ENCODE results near the gene LGALS1.
"Not testable (repeated sequence)": the region's sequence is repeated elsewhere in the genome, so short reads cannot be mapped to it uniquely, and the experiment has no call there.

LGALS1 gene

GRCh38 chr22:37717235-37717634 is 41.8 kb downstream of the LGALS1 start:
- not testable (repeated sequence) for DNase-seq (ENCODE audit: low read depth in 2 of 3, low spot score in 1 of 3)

- not testable (repeated sequence) for DNase-seq (ENCODE audit: low read depth in 2 of 3, low spot score in 1 of 3)
Measured at GRCh38 chr22:37717746-37718305, 42.4 kb downstream of the LGALS1 start.

GRCh38 chr22:37725551-37726240 is 50.3 kb downstream of the LGALS1 start:
- DNase-seq (ENCODE audit: low read depth in 2 of 3, low spot score in 1 of 3): no peak

- DNase-seq (ENCODE audit: low read depth in 2 of 3, low spot score in 1 of 3): no peak
Measured at GRCh38 chr22:37726241-37726887, 50.9 kb downstream of the LGALS1 start.

- DNase-seq (ENCODE audit: low read depth in 2 of 3, low spot score in 1 of 3): no peak
Measured at GRCh38 chr22:37728620-37729019, 53.2 kb downstream of the LGALS1 start.
